Stimulated activated CD8-positive, alpha-beta memory T cell treated with anti-CD3 and anti-CD28 coated beads, Interleukin-4, amount 100 ng/mL, for 24 hours (primary cell): Measurements from ENCODE around the gene AP1AR.
"Not testable (repeated sequence)": the region's sequence is repeated elsewhere in the genome, so short reads cannot be mapped to it uniquely, and the experiment has no call there.

Source experiments
- DNase-seq: peaks from one replicate; pipeline ENCODE4 v3.0.0-alpha.2; 2020; ENCODE audit warnings: low read depth

AP1AR gene

DNA sequence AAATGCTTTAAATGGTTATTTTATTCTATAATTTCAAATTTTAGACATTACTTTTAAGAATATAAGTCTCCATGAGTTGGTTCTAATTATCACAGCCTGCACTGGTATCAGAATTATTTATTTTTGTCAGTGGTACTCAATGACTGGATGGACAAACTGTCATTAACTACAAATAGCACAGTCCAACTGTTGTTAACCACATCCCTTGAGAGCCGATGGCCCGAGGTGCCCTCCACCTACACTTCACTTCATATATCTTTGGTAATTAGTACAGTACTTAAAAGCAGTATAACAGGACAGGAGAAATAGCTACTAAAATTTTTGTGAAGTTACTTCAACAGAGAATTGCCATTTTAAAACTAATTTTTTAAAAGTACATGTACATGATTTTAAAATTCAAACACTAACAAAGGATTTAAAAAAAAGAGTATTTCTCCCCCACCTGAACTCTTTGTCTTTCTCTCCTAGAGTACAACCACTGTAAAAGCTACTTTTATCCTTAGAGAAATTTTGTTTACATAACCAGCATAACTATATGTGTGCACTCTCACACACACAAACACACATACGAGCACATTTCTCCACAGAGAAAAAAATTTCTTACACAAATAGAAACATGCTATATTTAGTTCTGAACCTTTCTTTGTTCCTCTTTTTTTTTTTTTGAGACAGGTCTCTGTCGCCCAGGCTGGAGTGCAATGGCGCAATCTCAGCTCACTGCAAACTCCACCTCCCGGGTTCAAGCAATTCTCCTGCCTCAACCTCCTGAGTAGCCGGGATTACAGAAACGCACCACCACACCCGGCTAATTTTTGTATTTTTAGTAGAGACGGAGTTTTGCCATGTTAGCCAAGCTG, 47.7 kb downstream of the AP1AR start:
- DNase-seq: no peak

DNA sequence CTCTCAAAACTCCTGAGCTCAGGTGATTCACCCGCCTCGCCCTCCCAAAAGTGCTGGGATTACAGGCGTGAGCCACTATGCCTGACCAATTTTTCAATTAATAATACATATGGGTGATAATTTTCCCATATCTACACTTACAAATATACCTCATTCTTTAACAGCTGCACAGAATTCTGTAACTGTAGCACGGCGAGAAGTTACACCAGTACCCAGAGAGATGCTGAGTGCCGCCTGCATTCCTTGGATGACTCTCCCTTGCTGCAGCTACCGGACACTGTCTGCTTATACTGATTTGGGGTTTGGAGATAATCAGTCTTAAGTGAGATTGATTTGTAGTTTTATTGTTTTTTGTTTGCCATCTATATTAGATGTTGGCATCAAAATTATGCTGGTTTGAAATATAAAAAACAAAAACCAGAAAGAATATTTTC, 48.3 kb downstream of the AP1AR start:
- DNase-seq: no peak

DNA sequence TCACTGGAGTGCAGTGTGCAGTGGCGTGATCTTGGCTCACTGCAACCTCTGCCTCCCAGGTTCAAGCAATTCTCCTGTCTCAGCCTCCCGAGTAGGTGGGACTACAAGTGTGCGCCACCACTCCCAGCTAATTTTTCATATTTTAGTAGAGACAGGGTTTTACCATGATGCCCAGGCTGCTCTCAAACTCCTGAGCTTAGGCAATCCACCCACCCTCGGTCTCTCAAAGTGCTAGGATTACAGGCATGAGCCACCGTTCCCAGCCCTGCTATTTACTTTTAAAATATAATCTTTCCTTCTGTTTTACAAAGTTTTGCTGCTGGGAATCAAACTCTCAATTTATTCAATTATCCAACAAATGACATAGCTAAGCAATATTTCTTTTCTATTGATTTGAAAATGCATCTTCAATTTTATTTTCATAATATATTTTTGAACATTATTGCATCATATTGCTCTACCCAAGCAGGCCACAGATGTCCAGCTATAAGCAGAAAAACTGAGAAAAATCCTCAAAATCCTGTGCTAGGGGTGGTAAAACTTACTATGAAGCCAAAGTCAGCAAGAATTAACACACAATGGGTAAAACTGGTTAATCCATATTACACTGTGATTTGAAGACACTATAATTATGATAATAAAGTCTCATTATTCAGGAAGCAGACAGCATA, 48.9 kb downstream of the AP1AR start:
- no peak for DNase-seq

DNA sequence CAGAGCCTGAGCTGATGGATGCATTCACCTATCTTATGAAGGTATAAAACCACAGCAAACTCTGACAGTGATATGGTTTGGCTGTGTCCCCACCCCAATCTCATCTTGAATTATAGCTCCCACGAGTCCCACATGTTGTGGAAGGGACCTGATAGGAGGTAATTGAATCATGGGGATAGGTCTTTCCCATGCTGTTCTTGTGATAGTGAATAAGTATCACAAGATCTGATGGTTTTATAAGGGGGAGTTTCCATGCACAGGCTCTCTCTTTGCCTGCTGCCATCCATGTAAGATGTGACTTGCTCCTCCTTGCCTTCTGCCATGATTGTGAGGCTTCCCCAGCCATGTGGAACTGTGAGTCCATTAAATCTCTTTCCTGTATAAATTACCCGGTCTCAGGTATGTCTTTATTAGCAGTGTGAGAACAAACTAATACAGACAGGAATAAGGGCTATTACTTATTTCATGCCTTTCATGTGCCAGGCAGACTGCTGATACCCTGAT, 50.4 kb downstream of the AP1AR start:
- DNase-seq: not testable (repeated sequence)

DNA sequence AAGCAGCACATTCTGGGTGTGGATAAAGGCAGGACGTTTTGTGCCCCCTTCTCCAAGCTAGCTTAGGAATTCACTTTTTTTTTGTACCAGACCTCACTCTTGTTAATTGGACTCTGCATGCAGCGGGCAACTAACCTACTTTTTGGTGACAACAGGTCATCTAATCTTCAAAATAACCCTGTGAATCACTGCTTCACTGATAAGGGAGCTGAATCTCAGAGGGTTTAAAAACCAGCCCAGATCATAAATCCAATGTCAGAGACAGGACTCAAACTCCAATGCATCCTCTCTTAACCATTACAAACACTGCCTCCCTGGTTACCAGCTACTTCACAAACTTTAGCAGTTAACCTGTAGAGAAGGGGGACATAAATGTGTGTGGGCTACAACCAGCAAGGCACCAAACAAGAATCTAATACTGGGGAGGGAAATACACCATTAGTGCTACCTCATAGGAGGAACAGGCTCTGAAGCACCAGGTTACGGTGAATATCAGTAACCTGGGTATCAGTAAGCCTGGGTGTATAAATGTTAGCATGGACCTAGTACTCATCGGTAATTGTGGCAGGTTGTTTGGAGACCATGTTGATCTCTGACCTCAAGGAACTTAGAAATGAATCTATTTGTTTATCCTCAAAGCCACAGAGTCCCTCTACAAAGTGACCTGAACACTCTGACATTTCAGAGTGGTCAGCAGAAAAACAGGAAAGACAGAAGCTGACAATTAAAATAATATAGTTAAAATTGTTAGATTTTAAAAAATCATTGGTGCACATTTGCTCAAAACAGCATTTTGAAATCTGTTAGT, 51.5 kb downstream of the AP1AR start:
- DNase-seq: no peak

DNA sequence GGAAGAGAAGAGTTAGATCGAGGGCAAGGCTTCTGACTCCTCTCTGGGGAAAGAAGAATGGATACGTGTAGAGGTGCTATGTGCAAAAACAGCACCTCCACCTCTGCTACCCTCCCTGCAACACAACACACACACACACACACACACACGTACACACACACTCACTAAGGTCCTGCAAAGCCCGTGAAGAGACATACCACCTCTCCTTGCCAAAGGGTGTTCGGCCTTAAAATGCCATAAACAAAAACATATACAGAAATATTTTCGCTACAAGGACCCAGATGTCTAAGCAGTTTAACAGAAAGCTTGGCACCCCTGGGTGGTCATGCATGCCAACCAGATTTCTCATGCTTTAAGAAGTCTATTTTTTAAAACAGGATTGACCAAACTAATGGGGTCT, 52.6 kb downstream of the AP1AR start:
- DNase-seq: no peak

DNA sequence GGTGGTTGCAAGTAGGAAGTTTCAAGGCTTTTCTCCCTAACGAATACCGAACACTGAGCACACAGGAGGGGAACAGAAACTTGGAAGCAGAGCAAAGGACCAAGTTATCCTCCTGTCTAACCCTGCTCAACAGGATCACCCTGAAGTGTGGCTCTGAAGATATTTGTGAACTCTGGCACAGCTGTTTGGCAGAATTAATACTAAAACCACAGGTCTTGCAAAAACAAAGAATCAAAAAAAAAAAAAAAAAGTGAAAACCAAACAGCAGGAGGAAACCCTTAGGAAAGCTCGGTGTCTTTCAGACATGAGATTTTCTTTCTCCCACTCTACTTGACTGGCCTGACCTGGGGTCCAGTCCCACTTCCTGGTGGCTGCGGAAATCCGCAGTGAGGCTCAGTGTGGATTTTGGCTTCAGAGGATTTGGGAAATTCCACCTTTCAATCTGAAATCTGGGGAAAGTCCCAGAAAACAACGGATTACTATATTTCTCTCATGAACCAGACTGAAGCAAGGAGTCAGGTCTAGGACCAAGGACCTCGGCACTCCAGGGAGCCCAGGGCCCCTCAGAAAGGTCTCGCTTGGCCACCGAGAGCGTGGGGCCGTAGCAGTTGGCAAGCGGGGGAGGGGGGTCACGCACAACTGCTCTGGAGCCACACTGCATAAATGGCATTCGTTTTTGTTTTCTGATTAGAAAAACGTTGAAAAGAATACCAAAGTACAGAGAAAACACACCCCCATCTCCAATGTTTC, 53.2 kb downstream of the AP1AR start:
- DNase-seq: no peak

DNA sequence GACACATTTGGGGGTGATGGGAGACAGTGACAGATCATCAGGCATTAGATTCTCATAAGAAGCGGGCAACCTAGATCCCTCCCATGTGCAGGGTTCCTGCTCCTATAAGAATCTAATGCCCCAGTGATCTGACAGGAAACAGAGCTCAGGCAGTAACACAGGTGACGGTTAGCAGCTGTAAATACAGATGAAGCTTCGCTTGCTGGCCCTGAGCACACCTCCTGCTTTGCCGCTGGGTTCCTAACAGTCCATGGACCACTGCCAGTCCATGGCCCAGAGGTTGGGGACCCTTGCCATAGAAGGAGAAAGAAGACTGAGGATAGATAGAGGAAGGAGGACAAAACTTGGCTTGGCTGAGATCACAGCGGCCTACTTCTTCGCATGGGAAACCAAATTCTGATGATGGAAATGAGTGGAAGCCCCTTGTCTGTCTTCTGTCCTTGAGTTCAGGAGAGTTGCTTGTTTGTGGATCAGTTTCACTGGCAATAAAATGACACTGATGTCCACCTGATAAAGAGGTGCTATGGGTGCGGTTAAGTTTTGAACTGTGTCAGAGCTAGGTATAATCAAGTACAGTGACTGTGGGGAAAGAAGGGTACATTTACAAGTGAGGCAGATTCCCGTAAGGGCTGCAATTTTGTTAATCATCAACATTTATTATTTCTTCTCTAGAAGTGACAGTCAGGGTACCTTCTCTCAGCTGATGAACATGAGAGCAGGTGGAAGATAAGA, 55.8 kb downstream of the AP1AR start:
- no peak for DNase-seq

DNA sequence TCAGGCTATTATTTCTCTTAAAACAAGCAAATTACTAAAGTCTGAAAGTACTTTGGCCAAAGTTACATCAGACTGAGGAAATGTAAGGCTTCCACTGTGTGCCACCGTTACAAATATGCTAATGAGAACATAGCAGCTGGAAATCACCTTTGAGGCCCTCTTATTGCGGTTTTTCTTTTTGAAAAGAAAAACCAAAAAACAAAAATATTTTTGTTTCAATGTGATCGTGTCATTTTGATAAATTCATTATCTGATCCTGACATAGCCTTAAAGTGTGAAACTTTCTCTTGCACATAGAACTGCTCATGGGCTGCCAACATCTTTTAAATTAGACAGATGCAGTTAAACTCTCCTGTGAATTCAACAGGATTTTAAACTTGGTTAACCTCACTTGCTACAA, 56.9 kb downstream of the AP1AR start:
- DNase-seq: no peak

DNA sequence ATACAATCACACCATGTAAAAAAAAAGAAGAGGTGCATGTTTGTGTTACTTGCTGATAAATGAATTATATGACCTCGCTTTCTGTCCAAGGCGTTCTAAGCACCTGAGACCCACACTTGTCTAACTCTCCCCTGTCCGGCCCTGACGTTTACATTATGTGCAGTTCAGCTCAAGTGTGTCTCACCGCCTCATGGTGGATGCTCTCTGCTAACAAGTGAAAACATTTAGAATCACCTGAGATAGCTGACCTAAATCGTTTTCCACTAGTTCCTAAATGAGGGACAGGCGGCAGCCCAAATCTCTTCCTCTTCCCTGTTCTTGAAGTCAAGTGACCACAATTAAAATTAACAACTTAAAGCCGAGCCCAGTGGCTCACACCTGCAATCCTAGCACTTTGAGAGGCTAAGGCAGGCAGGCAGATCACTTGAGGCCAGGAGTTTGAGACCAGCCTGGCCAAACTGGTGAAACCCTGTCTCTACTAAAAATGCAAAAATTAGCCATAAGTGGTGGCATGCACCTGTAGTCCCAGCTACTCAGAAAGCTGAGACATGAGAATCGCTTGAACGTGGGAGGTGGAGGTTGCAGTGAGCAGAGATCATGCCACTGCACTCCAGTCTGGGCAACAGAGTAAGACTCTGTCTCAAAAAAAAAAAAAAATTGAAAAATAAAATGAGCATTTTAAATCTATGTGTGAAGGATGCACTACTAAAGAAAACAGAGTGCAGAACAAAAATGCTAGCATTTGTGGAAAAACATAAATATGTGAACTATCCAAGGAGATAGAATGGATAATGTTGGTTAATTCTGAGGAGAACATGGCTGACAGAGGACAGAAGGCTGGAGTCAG, 58.0 kb downstream of the AP1AR start:
- no peak for DNase-seq

DNA sequence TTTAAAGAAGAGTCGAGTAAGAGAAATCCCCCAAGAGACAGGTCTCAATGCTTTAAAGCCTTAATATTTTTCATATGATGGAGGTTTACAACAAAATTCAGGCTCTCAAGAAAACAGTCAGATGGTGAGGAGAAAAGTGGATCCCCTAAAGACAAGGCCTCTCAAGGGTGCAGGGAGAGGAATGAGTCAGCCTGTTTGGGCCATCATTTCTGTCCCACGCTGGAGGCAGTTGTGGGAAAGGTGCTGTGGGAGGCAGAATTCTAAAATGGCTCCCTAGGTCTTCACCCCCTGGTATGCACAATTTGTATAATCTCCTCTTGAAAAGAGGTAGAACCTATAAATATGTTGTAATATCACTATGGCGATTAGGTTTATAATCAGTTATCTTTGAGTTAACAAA, 58.8 kb downstream of the AP1AR start:
- no peak for DNase-seq

DNA sequence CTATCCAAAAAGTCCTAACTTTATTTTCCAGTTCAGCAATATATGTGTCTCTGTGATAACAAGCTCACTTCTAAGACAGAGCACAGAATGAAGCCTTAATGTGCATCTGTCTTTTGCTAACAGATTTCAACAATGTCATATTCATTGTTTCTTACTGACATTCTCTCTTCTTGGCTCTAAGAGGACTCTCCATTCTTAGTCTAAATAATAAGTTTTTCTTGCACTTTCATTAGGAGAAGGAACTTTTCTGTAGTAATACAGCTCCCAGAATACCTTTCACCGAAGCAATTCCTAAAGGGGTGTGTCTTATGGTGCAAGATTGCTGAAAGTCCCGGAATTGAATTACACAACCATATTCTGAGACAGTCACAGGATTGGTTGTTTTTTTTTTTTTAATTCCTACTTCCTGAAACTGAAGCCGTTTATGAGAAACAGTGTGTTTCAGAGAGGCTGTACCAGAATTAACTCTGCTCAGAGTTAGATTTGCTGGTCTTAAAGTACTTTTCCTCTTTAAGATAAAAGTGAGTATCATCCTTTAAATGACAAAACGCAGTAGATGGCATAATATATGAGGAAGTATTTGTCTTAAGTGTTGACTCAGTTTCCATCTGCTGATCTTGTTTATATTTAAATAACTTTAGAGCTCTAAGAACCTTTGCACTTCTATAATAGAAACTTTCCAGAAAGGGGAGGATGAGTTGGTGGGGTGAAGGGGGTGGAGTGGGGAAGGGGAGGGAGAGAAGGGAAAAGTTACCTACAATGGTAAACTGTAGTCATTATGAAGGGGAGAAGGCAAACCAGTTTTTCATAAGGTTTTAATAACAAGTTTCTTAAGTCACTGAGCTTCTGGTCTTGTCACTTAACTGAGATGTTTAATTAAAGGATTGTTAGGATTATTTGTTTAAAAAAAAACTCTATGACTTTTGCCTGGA, 65.6 kb downstream of the AP1AR start, which contains the start of gene ALPK1:
Gene ALPK1 (plus strand): TSS at position 421 of the 932 bp plus-strand sequence.
- DNase-seq: no peak

DNA sequence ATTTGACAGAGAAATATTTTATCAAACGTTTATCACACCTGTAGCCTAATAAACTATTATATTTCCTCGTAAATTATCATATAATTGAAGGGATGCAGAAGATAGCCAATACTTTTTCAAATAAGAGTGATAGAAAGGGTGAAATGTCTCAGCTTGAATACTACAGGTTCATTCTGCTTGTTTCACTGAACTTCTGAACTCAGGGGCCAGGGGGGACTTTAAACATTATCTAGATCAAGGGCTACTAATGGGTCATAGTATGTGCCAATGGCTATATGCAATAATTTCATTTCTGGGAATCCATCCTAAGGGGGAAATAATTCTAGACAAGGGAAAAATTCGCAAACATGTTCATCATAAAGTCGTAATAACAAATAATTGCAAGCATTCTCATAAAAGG, 68.1 kb downstream of the AP1AR start:
- DNase-seq: no peak

DNA sequence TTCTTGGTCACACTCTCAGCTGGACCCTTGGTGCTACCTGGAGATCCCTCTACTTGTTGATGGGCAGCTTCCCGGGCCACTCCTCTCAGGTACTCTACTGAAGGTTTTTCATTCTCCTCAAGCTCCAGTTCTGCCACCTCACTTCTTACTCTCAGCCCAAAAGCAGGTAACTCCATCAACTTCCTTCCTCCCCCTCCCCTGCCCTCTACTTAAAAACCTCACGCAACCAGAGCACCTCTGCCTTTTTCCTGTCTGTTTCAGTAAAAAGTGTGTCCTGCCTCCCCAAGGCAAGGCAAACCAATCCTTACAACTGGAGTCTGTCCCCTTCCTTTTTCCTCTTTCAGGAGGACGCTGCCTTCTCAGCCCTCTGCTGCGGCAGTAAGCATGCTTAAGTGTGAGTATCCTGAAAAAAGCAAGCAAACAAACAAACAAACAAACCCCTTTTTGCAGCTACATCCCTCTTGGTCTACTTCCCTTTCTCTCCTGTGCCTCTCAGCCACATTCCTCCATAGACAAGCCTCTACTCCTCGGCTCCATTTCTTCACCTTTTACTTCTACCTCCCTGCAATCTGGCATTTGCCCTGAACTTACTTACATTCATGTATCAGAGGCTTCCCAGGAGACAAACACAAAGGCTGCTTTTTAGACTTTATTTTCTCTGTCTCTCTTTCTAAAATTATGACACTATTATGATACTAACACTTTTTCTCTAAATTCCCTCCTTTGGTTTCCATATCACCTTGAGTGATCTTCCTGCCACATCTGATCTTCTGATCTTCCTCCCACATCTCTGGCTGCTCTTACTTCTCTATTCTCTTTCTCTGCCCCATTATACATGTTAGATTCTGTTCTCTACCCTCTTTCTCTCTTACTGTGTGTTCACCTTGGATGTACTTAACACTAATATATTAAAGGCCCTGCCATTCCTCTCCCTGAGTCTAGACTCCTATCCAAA, 71.0 kb downstream of the AP1AR start:
- DNase-seq: no peak

DNA sequence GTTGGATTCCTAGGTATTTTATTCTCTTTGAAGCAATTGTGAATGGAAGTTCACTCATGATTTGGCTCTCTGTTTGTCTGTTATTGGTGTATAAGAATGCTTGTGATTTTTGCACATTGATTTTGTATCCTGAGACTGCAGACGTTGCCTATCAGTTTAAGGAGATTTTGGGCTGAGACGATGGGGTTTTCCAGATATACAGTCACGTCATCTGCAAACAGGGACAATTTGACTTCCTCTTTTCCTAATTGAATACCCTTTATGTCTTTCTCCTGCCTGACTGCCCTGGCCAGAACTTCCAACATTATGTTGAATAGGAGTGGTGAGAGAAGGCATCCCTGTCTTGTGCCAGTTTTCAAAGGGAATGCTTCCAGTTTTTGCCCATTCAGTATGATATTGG, 73.9 kb downstream of the AP1AR start:
- DNase-seq: not testable (repeated sequence)

DNA sequence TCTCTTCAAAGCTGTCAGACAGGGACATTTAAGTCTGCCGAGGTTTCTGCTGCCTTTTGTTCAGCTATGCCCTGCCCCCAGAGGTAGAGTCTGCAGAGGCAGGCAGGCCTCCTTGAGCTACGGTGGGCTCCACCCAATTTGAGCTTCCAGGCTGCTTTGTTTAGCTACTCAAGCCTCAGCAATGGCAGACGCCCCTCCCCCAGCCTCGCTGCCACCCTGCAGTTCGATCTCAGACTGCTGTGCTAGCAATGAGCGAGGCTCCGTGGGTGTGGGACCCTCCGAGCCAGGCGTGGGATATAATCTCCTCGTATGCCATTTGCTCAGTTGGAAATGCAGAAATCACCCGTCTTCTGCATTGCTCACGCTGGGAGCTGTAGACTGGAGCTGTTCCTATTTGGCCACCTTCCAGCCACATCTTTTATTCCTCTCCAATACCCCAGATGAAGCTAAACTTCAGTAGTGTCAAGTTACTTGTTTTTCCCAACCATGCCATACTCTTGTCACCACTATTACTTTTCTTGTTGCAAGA, 77.7 kb downstream of the AP1AR start:
- not testable (repeated sequence) for DNase-seq

DNA sequence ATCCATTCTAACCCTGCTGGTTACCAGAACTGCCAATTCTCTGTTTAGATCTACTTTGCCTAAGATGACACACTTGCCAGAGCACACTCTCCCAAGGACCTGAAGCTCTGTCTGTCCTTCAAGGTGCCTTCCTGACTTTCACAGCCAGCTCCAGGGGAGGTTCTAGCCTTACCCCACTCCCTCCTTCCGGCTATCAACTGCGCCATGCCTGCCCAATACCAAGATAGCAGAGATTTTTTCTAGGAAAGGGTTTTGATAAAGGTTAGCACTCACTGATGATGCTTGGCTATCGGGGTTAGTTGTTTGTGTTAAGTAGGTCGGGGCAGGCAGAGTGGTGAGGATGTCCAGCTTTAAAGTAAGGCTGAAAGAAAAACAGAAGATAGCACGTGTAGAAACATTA, 79.9 kb downstream of the AP1AR start:
- no peak for DNase-seq
